Fibroblast of villous mesenchyme (primary cell): Measurements from ENCODE around the gene MAPK14. TPM values are rescaled to one million over a fixed set of nuclear protein-coding genes. Genes with fewer than 3 reads are reported as not detected.

Source experiments
- DNase-seq: peaks from one replicate; pipeline ENCODE4 v3.0.0-alpha.2; 2010; ENCODE audit warnings: low read depth
- H3K4me3 ChIP-seq: 2 replicates; pipeline ENCODE4 v1.5.1; 2011; ENCODE audit warnings: low read depth, mild to moderate bottlenecking, low read length
- CTCF ChIP-seq: IDR thresholded peaks from 2 replicates; pipeline ENCODE4 v1.5.1; 2012; ENCODE audit warnings: low read depth, mild to moderate bottlenecking, low read length; ENCODE audit not compliant: insufficient read depth
- total RNA-seq: library from RNA; depleted of rRNA; stranded (reverse); fragments of >200 nt; gene quantifications from 2 replicates; pipeline ENCODE4 v1.2.3, GENCODE V29; 2012

Gene MAPK14
- total RNA-seq, 1 donor, result 86.8 TPM

- H3K4me3 ChIP-seq, result no peak overlapping the region
- DNase-seq, result no peak
- TF ChIP-seq CTCF, result no peak
Measured at GRCh38 chr6:36111526-36111925, 83.9 kb downstream of the MAPK14 start.

DNA sequence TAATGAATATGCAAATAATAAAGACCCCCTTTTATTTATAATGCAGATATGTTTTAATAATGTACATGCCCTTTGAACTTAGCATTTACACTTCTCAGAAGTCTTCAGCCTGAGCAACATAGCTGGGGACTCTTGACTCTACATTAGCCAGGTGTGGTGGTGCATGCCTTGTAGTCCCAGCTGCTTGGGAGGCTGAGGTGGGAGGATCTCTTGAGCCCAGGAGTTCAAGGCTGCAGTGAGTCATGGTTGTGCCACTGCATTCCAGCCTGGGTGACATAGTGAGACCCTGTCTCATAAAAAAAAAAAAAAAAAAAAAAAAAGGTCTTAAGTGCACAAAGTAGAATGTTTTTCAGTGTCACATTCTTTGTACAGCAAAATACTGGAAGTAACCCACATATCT, 85.4 kb downstream of the MAPK14 start:
- no peak for TF ChIP-seq CTCF
- H3K4me3 ChIP-seq, result no peak overlapping the region
- DNase-seq, result no peak

GRCh38 chr6:36113703-36114102, 86.1 kb downstream of the MAPK14 start:
- no peak overlapping the region for H3K4me3 ChIP-seq
- no peak for TF ChIP-seq CTCF
- DNase-seq, result no peak

GRCh38 chr6:36114798-36115408, 87.3 kb downstream of the MAPK14 start:
- DNase-seq, result no peak
- H3K4me3 ChIP-seq, result no peak overlapping the region
- no peak for TF ChIP-seq CTCF

DNA sequence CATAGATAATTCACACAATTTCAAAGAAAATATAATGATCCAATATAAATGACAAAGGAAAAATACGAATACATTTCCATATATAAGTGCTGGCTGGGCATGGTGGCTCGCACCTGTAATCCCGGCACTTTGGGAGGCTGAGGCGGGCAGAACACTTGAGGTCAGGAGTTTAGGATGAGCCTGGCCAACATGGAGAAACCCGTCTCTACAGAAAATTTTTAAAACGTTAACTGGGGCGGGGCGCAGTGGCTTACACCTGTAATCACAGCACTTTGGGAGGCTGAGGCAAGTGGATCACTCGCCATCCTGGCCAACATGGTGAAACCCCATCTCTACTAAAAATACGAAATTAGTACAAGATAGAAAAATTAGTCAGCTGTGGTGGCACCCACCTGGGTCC, 87.8 kb downstream of the MAPK14 start:
- H3K4me3 ChIP-seq, result no peak overlapping the region
- no peak for DNase-seq
- no peak for TF ChIP-seq CTCF

DNA sequence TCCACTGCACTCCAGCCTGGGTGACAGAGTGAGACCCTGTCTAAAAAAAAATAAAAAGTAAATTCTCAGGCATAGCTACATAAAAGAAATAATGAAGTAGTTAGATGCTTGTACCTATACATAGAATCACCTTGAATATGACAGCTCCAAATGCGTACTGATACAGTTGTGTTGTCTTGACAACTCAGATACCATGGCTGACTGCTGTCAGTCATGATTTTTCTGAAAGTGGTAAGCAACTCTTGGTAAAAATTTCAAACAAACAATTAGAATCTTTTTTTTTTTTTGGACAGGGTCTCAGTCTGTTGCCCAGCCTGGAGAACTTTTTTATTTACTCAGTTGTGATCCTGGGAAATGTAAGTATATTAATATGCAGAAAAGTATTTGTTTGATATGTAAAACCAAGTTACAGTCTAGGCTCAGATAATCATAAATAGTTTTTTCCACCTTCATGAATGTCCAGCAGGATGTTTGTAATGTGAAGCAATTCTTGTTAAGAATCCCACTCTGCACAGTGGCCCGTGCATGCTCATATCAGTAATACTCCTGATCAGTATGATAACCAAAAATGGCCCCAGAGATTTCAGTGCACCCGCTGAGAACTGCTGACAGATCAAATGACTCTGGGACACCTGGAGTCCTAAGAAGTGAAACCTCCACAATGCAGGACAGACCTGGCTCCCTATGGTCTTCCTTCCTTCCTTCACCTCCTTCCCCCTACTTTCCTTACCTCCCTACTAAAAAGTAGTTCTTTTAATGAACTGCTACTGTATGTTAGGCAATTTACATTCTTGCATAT, 88.7 kb downstream of the MAPK14 start:
- no peak for TF ChIP-seq CTCF
- no peak overlapping the region for H3K4me3 ChIP-seq
- DNase-seq, result no peak

- no peak for TF ChIP-seq CTCF
- DNase-seq, result no peak
- no peak overlapping the region for H3K4me3 ChIP-seq
Measured at GRCh38 chr6:36116943-36117342, 89.3 kb downstream of the MAPK14 start.
